ENCODE data around the gene REC8.
"Not testable (repeated sequence)": the region's sequence is repeated elsewhere in the genome, so short reads cannot be mapped to it uniquely, and the experiment has no call there.

GRCh38 chr14:24222987-24223386 lies 51.1 kb downstream of the REC8 start:
- not testable (repeated sequence) for TF ChIP-seq CTCF, EZH2phosphoT487 (IDR thresholded peaks at IDR 0.05)

Measured in neural progenitor cell (in vitro differentiated cells).